ENCODE measurements around the gene LEFTY1.

GRCh38 chr1:225888898-225889601, at the start of gene LEFTY1:
- TF ChIP-seq YY1 (IDR thresholded peaks at IDR 0.05; ENCODE audit: low read depth) (no peak), USF1 (IDR thresholded peaks at IDR 0.05) (no peak), CEBPB (IDR thresholded peaks at IDR 0.05) (no peak), ZBTB7A (IDR thresholded peaks at IDR 0.05; ENCODE audit: low read depth) (no peak)
- TF ChIP-seq, protein P1, sequence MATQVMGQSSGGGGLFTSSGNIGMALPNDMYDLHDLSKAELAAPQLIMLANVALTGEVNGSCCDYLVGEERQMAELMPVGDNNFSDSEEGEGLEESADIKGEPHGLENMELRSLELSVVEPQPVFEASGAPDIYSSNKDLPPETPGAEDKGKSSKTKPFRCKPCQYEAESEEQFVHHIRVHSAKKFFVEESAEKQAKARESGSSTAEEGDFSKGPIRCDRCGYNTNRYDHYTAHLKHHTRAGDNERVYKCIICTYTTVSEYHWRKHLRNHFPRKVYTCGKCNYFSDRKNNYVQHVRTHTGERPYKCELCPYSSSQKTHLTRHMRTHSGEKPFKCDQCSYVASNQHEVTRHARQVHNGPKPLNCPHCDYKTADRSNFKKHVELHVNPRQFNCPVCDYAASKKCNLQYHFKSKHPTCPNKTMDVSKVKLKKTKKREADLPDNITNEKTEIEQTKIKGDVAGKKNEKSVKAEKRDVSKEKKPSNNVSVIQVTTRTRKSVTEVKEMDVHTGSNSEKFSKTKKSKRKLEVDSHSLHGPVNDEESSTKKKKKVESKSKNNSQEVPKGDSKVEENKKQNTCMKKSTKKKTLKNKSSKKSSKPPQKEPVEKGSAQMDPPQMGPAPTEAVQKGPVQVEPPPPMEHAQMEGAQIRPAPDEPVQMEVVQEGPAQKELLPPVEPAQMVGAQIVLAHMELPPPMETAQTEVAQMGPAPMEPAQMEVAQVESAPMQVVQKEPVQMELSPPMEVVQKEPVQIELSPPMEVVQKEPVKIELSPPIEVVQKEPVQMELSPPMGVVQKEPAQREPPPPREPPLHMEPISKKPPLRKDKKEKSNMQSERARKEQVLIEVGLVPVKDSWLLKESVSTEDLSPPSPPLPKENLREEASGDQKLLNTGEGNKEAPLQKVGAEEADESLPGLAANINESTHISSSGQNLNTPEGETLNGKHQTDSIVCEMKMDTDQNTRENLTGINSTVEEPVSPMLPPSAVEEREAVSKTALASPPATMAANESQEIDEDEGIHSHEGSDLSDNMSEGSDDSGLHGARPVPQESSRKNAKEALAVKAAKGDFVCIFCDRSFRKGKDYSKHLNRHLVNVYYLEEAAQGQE (IDR thresholded peaks at IDR 0.05; ENCODE audit: low read depth), result no peak

All from Ishikawa (cell line).